ENCODE results near the gene SPINT4. TPM values are rescaled to one million over a fixed set of nuclear protein-coding genes. Genes with fewer than 3 reads are reported as not detected.

Gene SPINT4
- total and polyA plus RNA-seq, 12 donors: not detected

DNA sequence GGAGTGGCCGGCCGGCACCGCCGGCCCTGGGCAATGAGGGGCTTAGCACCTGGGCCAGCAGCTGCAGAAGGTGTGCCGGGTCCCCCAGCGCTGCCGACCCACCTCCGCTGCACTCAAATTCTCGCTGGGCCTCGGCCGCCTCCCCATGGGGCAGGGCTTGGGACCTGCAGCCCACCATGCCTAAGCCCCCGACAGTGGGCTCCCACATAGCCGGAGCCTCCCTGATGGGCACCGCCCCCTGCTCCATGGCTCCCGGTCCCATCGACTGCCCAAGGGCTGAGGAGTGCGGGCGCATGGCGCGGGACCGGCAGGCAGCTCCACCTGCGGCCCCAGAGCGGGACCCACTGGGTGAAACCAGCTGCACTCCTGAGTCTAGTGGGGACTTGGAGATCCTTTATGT lies 13.8 kb downstream of the SPINT4 start:
- no peak for DNase-seq
- peaks cover 0 to 6% (median 0%) of the 10 kb centered on the region in 3 donors for H3K9me3 ChIP-seq (replicated peaks in 1 of 3)
- no peak overlapping the region for H3K27ac ChIP-seq
- H3K36me3 ChIP-seq (replicated peaks in 1 of 2): no peaks in the 10 kb centered on the region
- H3K27me3 ChIP-seq: no peaks in the 10 kb centered on the region
- no peak overlapping the region for H3K4me3 ChIP-seq
- intact Hi-C loops (cut with DNase I): no loop called here
- WGBS, 4 donors: 87 to 95% (median 91%) methylated on average over 3 to 23 of the region's 23 CpGs; no CpG with 5 or more reads in 1 of the 4 donors
- H3K4me1 ChIP-seq (replicated peaks in 1 of 2): no peaks in the 10 kb centered on the region
- no peak for TF ChIP-seq POLR2A (IDR thresholded peaks at IDR 0.05)

GRCh38 chr20:45742596-45742995 lies 20.4 kb downstream of the SPINT4 start:
- Histone ChIP-seq H3K4me1 (replicated peaks in 1 of 2) (no peaks in the 10 kb centered on the region), H3K36me3 (replicated peaks in 1 of 2) (no peaks in the 10 kb centered on the region), H3K9me3 (replicated peaks in 1 of 3) (no peaks in the 10 kb centered on the region), H3K27ac (no peak overlapping the region), H3K4me3 (no peak overlapping the region), H3K27me3 (no peaks in the 10 kb centered on the region)
- TF ChIP-seq, protein P1, sequence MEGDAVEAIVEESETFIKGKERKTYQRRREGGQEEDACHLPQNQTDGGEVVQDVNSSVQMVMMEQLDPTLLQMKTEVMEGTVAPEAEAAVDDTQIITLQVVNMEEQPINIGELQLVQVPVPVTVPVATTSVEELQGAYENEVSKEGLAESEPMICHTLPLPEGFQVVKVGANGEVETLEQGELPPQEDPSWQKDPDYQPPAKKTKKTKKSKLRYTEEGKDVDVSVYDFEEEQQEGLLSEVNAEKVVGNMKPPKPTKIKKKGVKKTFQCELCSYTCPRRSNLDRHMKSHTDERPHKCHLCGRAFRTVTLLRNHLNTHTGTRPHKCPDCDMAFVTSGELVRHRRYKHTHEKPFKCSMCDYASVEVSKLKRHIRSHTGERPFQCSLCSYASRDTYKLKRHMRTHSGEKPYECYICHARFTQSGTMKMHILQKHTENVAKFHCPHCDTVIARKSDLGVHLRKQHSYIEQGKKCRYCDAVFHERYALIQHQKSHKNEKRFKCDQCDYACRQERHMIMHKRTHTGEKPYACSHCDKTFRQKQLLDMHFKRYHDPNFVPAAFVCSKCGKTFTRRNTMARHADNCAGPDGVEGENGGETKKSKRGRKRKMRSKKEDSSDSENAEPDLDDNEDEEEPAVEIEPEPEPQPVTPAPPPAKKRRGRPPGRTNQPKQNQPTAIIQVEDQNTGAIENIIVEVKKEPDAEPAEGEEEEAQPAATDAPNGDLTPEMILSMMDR (IDR thresholded peaks at IDR 0.05): no peak
- TF ChIP-seq POLR2A (IDR thresholded peaks at IDR 0.05): no peak
- DNase-seq: no peak
- intact Hi-C loops (cut with DNase I): no loop called here
- 80 to 92% (median 82%) methylated on average over 4 of the region's 4 CpGs for WGBS, 4 donors

DNA sequence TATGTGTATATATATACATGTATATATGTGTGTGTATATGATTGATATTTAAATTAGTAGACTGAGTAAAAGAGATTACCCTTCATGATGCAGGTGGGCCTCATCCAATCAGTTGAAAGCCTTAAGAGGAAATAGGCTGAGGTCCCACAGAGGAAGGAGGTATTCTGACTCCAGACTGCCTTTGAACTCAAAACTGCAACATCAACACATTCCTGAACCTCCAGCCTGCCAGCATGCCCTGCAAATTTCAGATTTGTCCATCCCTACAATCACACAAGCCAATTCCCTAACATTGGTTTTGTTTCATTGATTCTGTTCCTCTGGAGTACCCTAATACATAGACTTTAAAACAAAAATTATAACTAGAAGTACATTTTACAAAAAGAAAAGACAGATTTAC lies 22.9 kb downstream of the SPINT4 start:
- H3K4me3 ChIP-seq: no peak overlapping the region
- H3K4me1 ChIP-seq (replicated peaks in 1 of 2): no peaks in the 10 kb centered on the region
- intact Hi-C loops (cut with DNase I): no loop called here
- TF ChIP-seq, protein P1 (IDR thresholded peaks at IDR 0.05): no peak
- no peak for TF ChIP-seq POLR2A (IDR thresholded peaks at IDR 0.05)
- no peaks in the 10 kb centered on the region for H3K36me3 ChIP-seq (replicated peaks in 1 of 2)
- H3K9me3 ChIP-seq (replicated peaks in 1 of 3): no peaks in the 10 kb centered on the region
- no peaks in the 10 kb centered on the region for H3K27me3 ChIP-seq
- no peak overlapping the region for H3K27ac ChIP-seq
- DNase-seq: no peak

DNA sequence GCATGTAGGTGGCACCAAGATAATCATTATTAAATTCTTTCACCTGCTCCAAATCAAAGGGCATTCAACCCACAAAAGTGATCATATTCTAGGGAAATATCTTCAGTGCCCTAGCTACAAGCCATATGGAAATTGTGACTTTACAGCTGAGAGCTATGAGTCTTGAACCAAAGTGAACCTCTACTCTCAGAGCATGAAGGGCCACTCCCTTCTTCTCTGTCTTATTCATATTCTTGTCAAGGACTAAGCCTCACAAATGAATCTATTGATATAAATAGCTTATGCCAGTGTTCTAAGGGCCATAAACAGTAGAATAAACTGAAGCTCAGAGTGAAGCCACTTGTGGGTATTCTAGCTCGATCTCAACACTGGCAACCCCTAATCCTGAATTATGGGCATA lies 29.6 kb downstream of the SPINT4 start:
- Histone ChIP-seq H3K27ac (no peak overlapping the region), H3K4me1 (replicated peaks in 1 of 2) (no peaks in the 10 kb centered on the region), H3K9me3 (replicated peaks in 1 of 3) (no peaks in the 10 kb centered on the region), H3K27me3 (no peaks in the 10 kb centered on the region), H3K36me3 (replicated peaks in 1 of 2) (no peaks in the 10 kb centered on the region), H3K4me3 (no peak overlapping the region)
- whole genome bisulfite sequencing, 4 donors: 80 to 94% (median 90%) methylated on average over 1 of the region's 1 CpG
- no peak for DNase-seq
- intact Hi-C loops (cut with DNase I): no loop called here
- no peak for TF ChIP-seq POLR2A (IDR thresholded peaks at IDR 0.05)

DNA sequence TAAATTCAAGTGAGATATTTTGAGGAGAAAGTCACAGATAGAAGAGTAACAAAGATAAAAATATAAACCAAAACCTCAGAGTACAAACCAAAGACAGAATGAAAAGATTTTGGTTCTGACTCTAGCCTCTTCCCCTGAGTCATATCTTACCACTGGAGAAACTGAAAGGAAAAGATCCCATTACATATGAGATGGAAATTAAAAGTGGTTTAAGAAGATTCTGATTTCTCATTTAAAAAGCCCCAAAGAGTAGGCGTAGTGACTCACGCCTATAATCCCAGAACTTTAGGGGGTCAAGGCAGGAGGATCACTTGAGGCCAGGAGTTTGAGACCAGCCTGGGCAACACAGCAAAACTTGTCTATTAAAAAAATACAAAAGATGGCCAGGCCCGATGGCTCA lies 30.6 kb downstream of the SPINT4 start:
- TF ChIP-seq POLR2A (IDR thresholded peaks at IDR 0.05): no peak
- TF ChIP-seq, protein P1 (IDR thresholded peaks at IDR 0.05): no peak
- no peak overlapping the region for H3K27ac ChIP-seq
- no peaks in the 10 kb centered on the region for H3K27me3 ChIP-seq
- no peak overlapping the region for H3K4me3 ChIP-seq
- intact Hi-C loops (cut with DNase I): no loop called here
- no peaks in the 10 kb centered on the region for H3K4me1 ChIP-seq (replicated peaks in 1 of 2)
- H3K9me3 ChIP-seq (replicated peaks in 1 of 3): no peaks in the 10 kb centered on the region
- 73 to 91% (median 86%) methylated on average over 3 of the region's 3 CpGs for WGBS, 4 donors
- H3K36me3 ChIP-seq (replicated peaks in 1 of 2): no peaks in the 10 kb centered on the region
- DNase-seq: no peak
